Measurements from ENCODE around the gene RAD21L1.
"Not testable (repeated sequence)": the region's sequence is repeated elsewhere in the genome, so short reads cannot be mapped to it uniquely, and the experiment has no call there.

RAD21L1 gene

GRCh38 chr20:1209447-1210387 lies 16.1 kb upstream of the RAD21L1 start:
- Mint-ChIP-seq H3K4me1 (peaks cover 7% of the 10 kb centered on the region), H3K27ac (no peak overlapping the region), H3K36me3 (no peaks in the 10 kb centered on the region), H3K27me3 (no peaks in the 10 kb centered on the region), H3K9me3 (no peaks in the 10 kb centered on the region), H3K4me3 (no peak overlapping the region)

- Mint-ChIP-seq H3K9me3 (no peaks in the 10 kb centered on the region), H3K36me3 (no peaks in the 10 kb centered on the region), H3K4me1 (peaks cover 15% of the 10 kb centered on the region), H3K4me3 (no peak overlapping the region), H3K27ac (no peak overlapping the region), H3K27me3 (no peaks in the 10 kb centered on the region)
These were observed 15.3 kb upstream of the RAD21L1 start for GRCh38 chr20:1210501-1210900.

GRCh38 chr20:1212023-1212422 lies 13.8 kb upstream of the RAD21L1 start:
- no peak overlapping the region for H3K4me3 Mint-ChIP-seq
- no peaks in the 10 kb centered on the region for H3K36me3 Mint-ChIP-seq
- peaks cover 29% of the 10 kb centered on the region for H3K4me1 Mint-ChIP-seq
- no peaks in the 10 kb centered on the region for H3K27me3 Mint-ChIP-seq
- H3K27ac Mint-ChIP-seq = no peak overlapping the region
- no peaks in the 10 kb centered on the region for H3K9me3 Mint-ChIP-seq

GRCh38 chr20:1212607-1213396 lies 13.0 kb upstream of the RAD21L1 start:
- Mint-ChIP-seq H3K4me3 (no peak overlapping the region), H3K9me3 (no peaks in the 10 kb centered on the region), H3K36me3 (no peaks in the 10 kb centered on the region), H3K27ac (no peak overlapping the region), H3K27me3 (no peaks in the 10 kb centered on the region), H3K4me1 (peaks cover 37% of the 10 kb centered on the region)

GRCh38 chr20:1214838-1215261 lies 11.0 kb upstream of the RAD21L1 start:
- Mint-ChIP-seq H3K4me1 (peaks cover 41% of the 10 kb centered on the region), H3K9me3 (no peaks in the 10 kb centered on the region), H3K27ac (peak overlapping the region; percentile 84), H3K36me3 (no peaks in the 10 kb centered on the region), H3K4me3 (no peak overlapping the region), H3K27me3 (no peaks in the 10 kb centered on the region)

GRCh38 chr20:1215386-1216170 lies 10.3 kb upstream of the RAD21L1 start:
- Mint-ChIP-seq H3K9me3 (no peaks in the 10 kb centered on the region), H3K4me1 (peaks cover 41% of the 10 kb centered on the region), H3K36me3 (no peaks in the 10 kb centered on the region), H3K27me3 (no peaks in the 10 kb centered on the region), H3K27ac (peak overlapping the region; percentile 84), H3K4me3 (peak overlapping the region; percentile 69)

GRCh38 chr20:1216527-1217427 lies 9.1 kb upstream of the RAD21L1 start:
- not testable (repeated sequence) for H3K27me3 Mint-ChIP-seq, H3K36me3 Mint-ChIP-seq, H3K9me3 Mint-ChIP-seq, H3K27ac Mint-ChIP-seq, H3K4me3 Mint-ChIP-seq
- H3K4me1 Mint-ChIP-seq = peaks cover 41% of the 10 kb centered on the region

GRCh38 chr20:1222750-1223149 lies 3.1 kb upstream of the RAD21L1 start:
- H3K36me3 Mint-ChIP-seq, H3K9me3 Mint-ChIP-seq, H3K4me3 Mint-ChIP-seq, H3K27me3 Mint-ChIP-seq, H3K27ac Mint-ChIP-seq: not testable (repeated sequence)
- peaks cover 19% of the 10 kb centered on the region for H3K4me1 Mint-ChIP-seq

- H3K36me3 Mint-ChIP-seq = no peaks in the 10 kb centered on the region
- peak overlapping the region; percentile 39 for H3K27ac Mint-ChIP-seq
- peaks cover 15% of the 10 kb centered on the region for H3K4me1 Mint-ChIP-seq
- peaks cover 1% of the 10 kb centered on the region for H3K27me3 Mint-ChIP-seq
- peak overlapping the region; percentile 9 for H3K4me3 Mint-ChIP-seq
- no peaks in the 10 kb centered on the region for H3K9me3 Mint-ChIP-seq
These were observed 1.5 kb upstream of the RAD21L1 start for GRCh38 chr20:1224205-1224890.

- Mint-ChIP-seq H3K27me3 (peaks cover 1% of the 10 kb centered on the region), H3K4me1 (peaks cover 15% of the 10 kb centered on the region), H3K9me3 (no peaks in the 10 kb centered on the region), H3K36me3 (no peaks in the 10 kb centered on the region), H3K4me3 (peak overlapping the region; percentile 67), H3K27ac (no peak overlapping the region)
These were observed 521 bp upstream of the RAD21L1 start for GRCh38 chr20:1225263-1225782.

GRCh38 chr20:1229541-1229940 lies 3.7 kb downstream of the RAD21L1 start:
- Mint-ChIP-seq H3K4me1 (peaks cover 16% of the 10 kb centered on the region), H3K9me3 (no peaks in the 10 kb centered on the region), H3K27me3 (peaks cover 1% of the 10 kb centered on the region), H3K4me3 (no peak overlapping the region), H3K27ac (no peak overlapping the region), H3K36me3 (no peaks in the 10 kb centered on the region)

GRCh38 chr20:1232286-1233111 lies 6.7 kb downstream of the RAD21L1 start:
- H3K27me3 Mint-ChIP-seq = peaks cover 1% of the 10 kb centered on the region
- H3K27ac Mint-ChIP-seq = no peak overlapping the region
- peaks cover 5% of the 10 kb centered on the region for H3K4me1 Mint-ChIP-seq
- no peaks in the 10 kb centered on the region for H3K9me3 Mint-ChIP-seq
- no peak overlapping the region for H3K4me3 Mint-ChIP-seq
- H3K36me3 Mint-ChIP-seq = no peaks in the 10 kb centered on the region

- H3K36me3 Mint-ChIP-seq = no peaks in the 10 kb centered on the region
These were observed 14.7 kb downstream of the RAD21L1 start for GRCh38 chr20:1240549-1240948.

More at GRCh38 chr20:1240549-1240948, 14.7 kb downstream of the RAD21L1 start:
- Mint-ChIP-seq H3K4me1 (no peaks in the 10 kb centered on the region), H3K27ac (no peak overlapping the region), H3K9me3 (no peaks in the 10 kb centered on the region), H3K4me3 (no peak overlapping the region), H3K27me3 (no peaks in the 10 kb centered on the region)

Data from activated naive CD4-positive, alpha-beta T cell treated with anti-CD3 and anti-CD28 coated beads, Interleukin-2, amount 50 U/mL, for 24 hours (primary cell).